GM21619 (cell line): ENCODE measurements around the gene ITIH5.

Experiments used
- ATAC-seq: cut with Tn5 transposase; IDR thresholded peaks from one replicate; pipeline ENCODE4 v1.9.1; 2021; ENCODE audit not compliant: unreplicated experiment

The ITIH5 gene

DNA sequence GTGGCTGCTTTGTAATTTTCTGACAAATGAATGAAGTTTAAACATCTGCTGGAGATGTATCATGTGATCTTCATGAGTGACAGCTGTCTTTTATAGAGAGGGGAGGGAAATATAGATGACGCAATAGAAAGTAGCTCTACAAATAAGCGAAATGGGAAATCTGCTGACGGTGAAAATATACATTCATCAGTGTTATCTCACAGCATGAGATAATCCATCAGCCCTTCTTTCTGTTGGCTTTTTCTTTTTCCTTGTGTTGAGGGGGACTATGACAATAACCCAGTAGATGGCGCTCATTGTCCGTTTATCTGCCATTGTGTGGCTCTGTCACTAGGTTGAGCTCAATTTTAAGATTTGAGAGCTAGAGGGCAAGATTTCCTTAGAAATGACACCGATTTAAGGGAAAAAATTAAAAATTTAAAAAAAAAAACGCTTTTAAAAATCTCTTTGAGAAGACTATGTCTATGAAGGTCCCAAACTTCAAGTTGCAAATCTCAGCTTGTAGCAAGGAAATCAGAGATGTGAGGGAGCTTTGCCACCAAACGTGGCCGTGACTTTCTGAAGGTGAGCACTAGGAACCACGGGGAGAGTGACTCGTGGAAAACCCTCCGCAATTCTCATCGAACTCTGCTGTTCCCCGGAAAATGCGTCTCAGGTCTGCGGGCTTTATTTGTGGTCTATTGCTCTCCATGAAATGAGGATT is 141.3 kb downstream of the ITIH5 start:
- peak; percentile 59 for ATAC-seq

DNA sequence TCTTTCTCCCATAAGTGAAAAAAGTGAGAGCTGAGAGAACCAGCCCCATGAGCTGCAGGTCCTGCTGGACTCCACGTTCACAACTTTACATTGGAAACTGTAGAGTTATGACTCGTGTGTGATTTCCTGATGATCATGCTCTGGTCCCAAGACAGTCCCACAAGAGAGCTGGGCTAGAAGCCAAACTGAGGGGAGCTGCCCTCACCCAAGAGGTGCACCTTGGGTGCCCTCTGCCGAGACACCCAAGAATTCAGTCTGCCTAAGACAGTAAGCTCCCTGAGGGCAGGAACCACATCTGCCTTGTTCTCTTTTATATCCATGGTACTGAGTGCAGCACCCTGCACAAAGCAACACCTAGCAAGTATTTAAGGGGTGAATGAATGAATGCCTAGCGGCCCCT is 143.1 kb downstream of the ITIH5 start:
- ATAC-seq: no peak

DNA sequence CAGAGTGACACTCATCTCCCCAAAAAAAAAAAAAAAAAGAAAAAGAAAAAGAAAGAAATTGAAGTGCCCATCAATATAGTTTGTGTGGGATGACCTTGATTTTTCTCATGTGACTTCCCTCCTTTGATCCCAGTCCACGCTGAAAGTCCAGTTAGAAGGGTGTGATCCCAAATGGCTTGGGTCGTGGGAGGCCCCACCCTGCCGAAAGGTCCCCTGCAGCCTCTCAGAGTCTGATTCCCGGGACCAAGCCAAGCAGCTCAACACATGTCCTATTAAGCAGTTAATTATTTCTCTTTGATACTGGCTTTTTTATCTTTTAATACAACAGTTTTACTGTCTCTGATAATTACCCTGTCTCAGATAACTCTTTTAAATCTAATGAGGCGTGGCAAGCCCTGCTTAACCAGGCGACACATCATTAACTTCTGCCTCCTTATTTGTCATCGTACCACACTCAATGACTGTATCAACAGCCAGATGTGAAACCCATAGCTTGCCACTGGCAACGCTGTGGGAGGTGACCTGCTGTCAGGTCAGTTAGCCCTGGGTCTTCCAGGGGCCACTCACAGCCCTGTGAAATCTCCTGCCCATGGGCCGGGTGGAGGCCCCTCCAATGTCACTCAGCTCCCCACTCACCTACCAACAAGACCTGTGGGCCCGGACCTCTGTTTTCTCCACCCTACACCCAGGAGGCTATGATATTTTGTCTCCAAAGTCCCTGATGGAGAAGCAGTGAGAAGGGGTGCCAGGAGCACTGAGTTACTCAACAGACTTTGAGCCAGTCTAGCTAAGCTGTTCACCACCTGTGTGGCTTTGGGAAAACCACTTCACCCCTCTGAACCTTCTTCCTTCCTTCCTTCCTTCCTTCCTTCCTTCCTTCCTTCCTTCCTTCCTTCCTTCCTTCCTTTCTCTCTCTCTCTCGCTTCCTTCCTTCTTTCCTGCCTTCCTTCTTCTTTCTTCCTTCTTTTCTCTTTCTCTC is 146.0 kb downstream of the ITIH5 start:
- peak; percentile 88 for ATAC-seq

DNA sequence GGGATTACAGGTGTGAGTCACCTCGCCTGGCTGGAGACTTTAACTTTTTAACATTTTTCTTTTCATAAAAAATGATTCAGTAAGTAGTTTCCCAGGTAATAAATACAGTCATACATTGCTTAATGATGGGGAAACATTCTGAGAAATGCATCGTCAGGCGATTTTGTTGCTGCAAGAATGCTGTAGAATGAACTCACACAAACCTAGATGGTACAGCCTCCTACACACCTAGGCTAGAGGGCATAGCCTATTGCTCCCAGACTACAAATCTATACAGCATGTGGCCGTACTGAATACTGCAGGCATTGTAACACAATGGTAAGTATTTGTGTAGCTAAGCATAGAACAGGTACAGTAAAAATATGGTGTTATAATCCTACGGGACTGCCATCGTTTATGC is 147.4 kb downstream of the ITIH5 start:
- no peak for ATAC-seq

DNA sequence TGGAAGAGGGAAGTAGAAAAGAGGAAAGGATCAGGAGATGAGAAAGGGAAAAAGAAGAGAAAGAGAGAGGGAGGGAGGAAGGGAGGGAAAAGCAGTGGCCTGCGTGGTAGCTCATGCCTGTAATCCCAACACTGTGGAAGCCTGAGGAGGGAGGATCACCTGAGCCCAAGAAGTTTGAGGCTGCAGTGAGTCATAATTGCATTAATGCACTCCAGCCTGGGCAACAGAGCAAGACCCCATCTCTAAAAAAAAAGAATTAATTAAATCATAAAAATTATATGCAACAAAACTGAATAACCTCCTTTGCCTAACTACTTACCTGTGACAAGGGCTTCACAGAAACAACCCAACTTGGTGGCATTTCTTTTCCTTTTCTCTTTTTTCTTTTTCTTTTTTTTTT is 148.1 kb downstream of the ITIH5 start:
- no peak for ATAC-seq

DNA sequence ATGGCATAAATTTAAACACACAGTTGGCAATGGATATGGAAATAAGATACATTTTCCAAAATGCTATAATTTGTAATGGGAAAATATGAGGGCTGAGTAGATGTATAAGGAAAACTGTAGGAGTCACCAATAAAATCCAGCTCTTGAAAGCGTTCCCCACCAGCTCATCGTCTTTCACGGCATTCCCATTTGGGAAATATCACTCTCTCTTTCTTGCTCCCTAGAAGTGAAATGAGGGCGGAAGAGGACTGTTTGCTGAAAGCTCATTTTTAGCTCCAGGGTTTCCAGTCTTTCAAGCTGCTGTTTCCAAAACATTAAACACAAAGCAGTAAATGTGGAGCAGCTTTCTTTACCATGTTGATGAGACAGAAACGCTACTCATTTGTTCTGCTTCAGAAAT is 151.3 kb downstream of the ITIH5 start:
- ATAC-seq: no peak

DNA sequence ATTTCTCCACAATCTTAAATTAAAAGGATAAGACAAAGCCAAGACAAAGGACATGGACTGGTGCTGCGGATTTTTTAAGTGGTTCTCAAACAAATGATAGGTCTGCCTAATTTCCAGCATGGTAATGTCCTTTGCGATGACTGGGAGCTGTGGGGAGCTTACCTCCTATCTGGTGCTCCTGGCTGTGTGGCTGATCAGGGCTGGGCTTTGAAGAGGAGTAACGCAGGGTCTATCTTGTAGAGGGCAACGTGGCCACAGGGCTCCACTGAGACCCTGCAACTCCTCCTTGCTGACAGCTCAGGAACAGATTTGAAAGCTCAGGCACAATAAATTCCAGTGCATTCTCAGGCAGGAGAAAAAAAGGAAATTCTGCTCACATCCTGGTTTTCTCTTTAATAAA is 152.8 kb downstream of the ITIH5 start:
- ATAC-seq: no peak

DNA sequence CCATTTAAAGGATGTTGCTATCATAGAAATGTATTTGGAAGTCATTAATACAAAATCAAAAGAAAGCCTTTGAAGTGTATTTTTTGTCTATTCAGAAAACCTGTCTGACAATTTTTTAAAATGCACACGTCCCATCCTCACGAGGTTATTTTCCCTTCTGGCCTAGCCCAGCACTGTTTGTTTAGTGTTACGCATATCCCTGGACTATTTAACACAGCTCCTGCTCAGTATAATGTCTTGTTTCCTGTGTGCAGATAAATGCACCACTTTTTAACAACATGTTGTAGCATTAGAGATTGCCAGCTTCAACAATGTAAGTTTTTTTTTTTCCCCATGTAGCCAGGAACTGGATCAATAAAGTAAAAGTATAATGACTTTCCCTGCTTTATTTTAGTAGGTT is 153.3 kb downstream of the ITIH5 start:
- no peak for ATAC-seq

DNA sequence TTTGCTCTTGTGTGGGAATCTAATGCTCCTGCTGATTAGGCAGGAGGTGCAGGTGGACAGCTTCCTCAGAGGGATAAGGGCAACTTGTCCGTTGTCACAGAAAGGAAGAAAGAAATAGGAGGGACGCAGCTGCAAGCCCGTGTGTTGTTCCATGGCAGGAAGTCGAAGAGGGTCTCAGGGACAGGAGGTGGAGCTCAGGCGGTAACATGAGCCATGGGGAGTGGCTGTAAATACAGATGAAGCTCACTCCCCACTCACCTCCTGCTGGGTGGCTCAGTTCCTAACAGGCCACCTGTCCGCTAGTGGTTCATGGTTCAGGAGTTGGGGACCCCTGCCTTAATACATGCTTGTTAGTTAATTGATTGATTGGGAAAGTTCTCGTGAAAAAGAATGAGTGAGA is 154.3 kb downstream of the ITIH5 start:
- no peak for ATAC-seq

DNA sequence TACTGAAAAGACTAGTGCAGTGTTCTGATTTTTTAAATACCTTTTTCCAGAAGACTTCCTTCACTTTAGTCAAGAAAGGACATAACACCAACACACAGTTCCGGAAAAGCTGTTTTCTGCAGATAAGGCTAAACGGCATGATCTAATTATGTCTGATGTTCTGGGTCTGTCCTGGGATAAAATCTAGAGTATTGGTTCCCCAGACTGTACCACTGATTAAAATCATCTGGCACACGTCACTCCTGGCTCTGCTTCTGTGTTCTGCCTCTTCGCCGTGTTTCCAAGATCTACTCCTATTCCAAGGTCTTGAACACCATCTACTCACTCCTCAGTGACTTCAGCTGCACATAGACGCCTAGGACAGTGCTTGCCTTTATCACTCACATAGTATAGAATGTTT is 155.2 kb downstream of the ITIH5 start:
- no peak for ATAC-seq
